ENCODE data around the gene RNASEH2A. TPM values are rescaled to one million over a fixed set of nuclear protein-coding genes. Genes with fewer than 3 reads are reported as not detected.

The RNASEH2A gene
- total and polyA plus RNA-seq, 2 of the 13 experiments (the other 11 are each of a cell fraction or from before 2014, with no cell fraction given) = 25.1 to 35.8 TPM

DNA sequence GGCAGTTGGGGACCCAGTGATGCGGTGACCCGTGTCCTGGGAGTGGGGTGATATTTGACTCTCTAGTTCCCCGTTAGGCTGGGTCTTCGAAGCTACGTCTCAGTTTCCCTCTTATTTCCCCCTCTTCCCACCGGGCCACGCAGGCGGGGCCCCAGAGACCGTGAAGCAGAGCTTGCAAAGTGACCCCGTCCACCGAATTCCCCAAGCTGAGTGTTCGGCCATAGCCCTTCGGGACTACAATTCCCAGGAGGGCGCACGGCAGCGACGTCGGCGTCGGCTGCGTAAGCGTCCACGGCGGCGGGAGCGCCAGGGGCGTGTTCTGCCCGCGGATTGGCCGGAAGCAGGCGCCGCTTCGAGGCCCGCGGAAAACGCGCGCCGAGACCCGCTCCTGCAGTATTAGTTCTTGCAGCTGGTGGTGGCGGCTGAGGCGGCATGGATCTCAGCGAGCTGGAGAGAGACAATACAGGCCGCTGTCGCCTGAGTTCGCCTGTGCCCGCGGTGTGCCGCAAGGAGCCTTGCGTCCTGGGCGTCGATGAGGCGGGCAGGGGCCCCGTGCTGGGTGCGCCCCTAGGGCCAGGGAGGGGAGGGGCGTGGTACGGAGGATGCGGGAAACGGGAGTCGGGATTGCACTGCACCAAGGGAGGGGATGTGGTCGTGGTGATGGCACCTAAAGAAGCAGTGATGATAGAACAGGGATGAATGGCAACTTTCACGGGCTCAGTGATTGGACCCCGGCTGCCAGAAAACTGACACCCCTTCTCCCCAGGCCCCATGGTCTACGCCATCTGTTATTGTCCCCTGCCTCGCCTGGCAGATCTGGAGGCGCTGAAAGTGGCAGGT, at the start of gene RNASEH2A (continued):
- TF ChIP-seq ZNF569 (CRISPR knock-in tag; IDR thresholded peaks at IDR 0.05; ENCODE audit: borderline replicate concordance) (no peak), ZMAT3 (CRISPR knock-in tag; conservative IDR thresholded peaks at IDR 0.05) (peak; percentile 93), SP140L (CRISPR knock-in tag; IDR thresholded peaks at IDR 0.05; ENCODE audit: borderline replicate concordance) (no peak; the same call in 1 of the 2 replicates), AHR (CRISPR knock-in tag; IDR thresholded peaks at IDR 0.05) (no peak), ZNF17 (CRISPR knock-in tag; IDR thresholded peaks at IDR 0.05) (no peak), ZNF318 (CRISPR knock-in tag; IDR thresholded peaks at IDR 0.05) (0 out of 2 replicates have a peak, but pooled peaks have one; percentile 41), ZBTB7A (CRISPR knock-in tag; IDR thresholded peaks at IDR 0.05) (no peak), ZSCAN22 (CRISPR knock-in tag; IDR thresholded peaks at IDR 0.05) (0 out of 2 replicates have a peak, but pooled peaks have one; percentile 53), NR2F1 (CRISPR knock-in tag; IDR thresholded peaks at IDR 0.05) (no peak), HNF1B (CRISPR knock-in tag; IDR thresholded peaks at IDR 0.05) (no peak; the same call in 1 of the 2 replicates), RFXANK (CRISPR knock-in tag; IDR thresholded peaks at IDR 0.05) (peak; percentile 68; the same call in 1 of the 2 replicates), REXO4 (CRISPR knock-in tag; IDR thresholded peaks at IDR 0.05; ENCODE audit: borderline replicate concordance) (no peak), ZNF558 (CRISPR knock-in tag; IDR thresholded peaks at IDR 0.05; ENCODE audit: borderline replicate concordance) (no peak; the same call in 1 of the 2 replicates), ZNF251 (CRISPR knock-in tag; IDR thresholded peaks at IDR 0.05) (no peak), KLF9 (CRISPR knock-in tag; IDR thresholded peaks at IDR 0.05; ENCODE audit: low read depth) (peak; percentile 94), ZZZ3 (CRISPR knock-in tag; IDR thresholded peaks at IDR 0.05; ENCODE audit: borderline replicate concordance) (no peak)
- TF ChIP-seq, protein P1, sequence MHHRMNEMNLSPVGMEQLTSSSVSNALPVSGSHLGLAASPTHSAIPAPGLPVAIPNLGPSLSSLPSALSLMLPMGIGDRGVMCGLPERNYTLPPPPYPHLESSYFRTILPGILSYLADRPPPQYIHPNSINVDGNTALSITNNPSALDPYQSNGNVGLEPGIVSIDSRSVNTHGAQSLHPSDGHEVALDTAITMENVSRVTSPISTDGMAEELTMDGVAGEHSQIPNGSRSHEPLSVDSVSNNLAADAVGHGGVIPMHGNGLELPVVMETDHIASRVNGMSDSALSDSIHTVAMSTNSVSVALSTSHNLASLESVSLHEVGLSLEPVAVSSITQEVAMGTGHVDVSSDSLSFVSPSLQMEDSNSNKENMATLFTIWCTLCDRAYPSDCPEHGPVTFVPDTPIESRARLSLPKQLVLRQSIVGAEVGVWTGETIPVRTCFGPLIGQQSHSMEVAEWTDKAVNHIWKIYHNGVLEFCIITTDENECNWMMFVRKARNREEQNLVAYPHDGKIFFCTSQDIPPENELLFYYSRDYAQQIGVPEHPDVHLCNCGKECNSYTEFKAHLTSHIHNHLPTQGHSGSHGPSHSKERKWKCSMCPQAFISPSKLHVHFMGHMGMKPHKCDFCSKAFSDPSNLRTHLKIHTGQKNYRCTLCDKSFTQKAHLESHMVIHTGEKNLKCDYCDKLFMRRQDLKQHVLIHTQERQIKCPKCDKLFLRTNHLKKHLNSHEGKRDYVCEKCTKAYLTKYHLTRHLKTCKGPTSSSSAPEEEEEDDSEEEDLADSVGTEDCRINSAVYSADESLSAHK (CRISPR knock-in tag; IDR thresholded peaks at IDR 0.05; ENCODE audit: borderline replicate concordance) = peak; percentile 63; the same call in 1 of the 2 replicates
